Esophagus squamous epithelium (tissue), 4 donors: ENCODE data around the gene SPEM3.

Experiments
- POLR2A ChIP-seq, 4 donors: fragments of 450-650 bp; IDR thresholded peaks; one replicate each; pipeline ENCODE4 v1.6.1; 2017; ENCODE audit warnings: antibody characterized with exemption in 4 of 4, mild to moderate bottlenecking in 4 of 4, moderate library complexity in 3 of 4
- TF ChIP-seq, protein P1 (sequence below), 6 experiments: fragments of 450-650 bp in 4 of 6; fragments of 200-600 bp in 2 of 6; sonication (generic) in 2 of 6; IDR thresholded peaks; one replicate each; pipeline ENCODE4 v1.5.1; 2016 to 2019; ENCODE audit warnings: antibody characterized with exemption in 6 of 6, mild to moderate bottlenecking in 4 of 6, moderate library complexity in 4 of 6

DNA sequence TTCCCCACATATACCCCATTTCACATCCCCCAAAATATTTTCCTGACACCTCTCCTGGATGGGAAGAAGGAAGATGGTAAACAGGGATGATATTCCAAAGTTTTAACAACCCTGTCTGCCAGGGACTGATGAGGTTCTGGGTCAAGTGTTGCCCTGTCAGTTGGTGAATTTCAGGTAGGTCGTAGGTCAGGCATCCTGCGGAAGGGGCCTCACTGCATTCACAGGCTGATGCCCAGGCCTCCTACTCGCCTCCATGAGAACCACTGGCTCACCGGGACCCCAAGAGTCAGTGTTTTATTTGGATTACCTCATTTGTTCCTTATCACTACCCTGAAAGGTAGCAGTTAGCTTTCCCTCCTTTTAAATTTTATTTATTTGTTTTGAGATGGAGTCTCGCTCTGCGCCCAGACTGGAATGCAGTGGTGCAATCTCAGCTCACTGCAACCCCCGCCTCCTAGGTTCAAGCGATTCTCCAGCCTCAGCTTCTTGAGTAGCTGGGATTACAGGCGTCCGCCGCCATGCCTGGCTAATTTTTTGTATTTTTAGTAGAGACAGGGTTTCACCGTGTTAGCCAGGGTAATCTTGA, 40.2 kb downstream of the SPEM3 start:
- TF ChIP-seq, protein P1, sequence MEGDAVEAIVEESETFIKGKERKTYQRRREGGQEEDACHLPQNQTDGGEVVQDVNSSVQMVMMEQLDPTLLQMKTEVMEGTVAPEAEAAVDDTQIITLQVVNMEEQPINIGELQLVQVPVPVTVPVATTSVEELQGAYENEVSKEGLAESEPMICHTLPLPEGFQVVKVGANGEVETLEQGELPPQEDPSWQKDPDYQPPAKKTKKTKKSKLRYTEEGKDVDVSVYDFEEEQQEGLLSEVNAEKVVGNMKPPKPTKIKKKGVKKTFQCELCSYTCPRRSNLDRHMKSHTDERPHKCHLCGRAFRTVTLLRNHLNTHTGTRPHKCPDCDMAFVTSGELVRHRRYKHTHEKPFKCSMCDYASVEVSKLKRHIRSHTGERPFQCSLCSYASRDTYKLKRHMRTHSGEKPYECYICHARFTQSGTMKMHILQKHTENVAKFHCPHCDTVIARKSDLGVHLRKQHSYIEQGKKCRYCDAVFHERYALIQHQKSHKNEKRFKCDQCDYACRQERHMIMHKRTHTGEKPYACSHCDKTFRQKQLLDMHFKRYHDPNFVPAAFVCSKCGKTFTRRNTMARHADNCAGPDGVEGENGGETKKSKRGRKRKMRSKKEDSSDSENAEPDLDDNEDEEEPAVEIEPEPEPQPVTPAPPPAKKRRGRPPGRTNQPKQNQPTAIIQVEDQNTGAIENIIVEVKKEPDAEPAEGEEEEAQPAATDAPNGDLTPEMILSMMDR (IDR thresholded peaks at IDR 0.05) = no peak
- no peak for TF ChIP-seq POLR2A (IDR thresholded peaks at IDR 0.05)
